COR-L47 (cell line): Measurements from ENCODE around the gene FSTL4.

Experiments
- DNase-seq: peaks from one replicate; lab custom pipeline; 2025; lab: John Stamatoyannopoulos, UW

Gene FSTL4

DNA sequence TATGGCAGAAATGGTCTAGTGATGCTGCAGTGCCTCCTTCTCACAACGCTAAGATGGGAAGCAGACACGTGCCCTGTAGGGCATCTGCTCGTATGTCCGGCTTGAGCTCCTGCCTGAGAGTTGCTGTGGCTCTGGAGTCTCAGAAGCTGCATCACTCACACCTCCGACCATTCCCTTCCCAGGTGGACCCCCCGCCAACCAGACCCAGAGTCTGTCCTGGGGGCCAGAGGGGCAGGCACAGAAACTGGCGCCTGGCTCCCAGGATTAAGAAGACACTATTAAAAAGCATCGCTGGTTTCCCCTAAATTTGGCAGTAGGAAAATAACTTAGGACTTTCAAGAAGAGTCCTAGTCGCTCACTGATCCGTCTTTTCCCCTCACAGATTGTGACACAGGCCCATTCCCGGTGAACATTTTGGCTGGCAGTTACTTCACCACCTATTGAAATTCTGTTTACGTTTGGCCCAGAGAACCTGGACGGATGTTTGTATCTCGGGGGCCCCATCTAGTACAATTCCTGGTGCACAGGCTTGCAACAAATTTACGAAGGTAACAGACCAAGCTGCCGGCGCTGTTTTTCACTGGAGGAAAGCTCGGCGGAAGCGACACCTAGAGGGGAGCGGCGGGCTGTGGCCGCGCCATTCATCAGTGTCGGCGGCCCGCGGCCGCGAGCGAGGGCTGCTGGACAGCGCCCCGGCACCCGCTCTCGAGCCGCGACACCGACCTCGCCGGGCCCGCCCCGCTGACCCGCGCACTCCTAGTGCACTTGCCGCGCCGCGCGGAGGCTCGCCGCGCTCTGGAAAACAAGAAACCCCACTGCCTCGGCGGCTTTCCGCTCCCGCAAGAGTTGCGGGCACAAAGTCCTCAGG, 1.6 kb downstream of the FSTL4 start:
- peak; percentile 71 for DNase-seq

DNA sequence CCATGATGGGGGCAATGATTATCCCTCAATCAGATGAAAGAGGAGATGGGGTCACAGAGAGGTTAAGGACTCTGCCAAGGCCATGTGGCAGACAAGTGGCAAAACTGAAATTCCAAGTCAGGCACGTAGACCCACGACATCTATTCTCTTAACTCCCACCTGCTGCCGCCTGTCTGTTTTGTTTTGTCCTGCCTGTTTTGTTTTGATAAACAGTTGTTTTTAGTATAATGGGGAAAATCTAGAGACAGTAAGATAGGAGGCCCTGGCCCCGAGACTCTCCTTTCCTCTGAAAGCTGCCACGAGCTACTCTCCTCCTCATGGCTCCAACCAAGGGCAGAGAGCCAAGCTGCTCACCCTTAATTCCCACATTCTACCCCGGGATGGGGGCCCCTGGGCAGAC, 4.9 kb downstream of the FSTL4 start:
- DNase-seq = no peak

DNA sequence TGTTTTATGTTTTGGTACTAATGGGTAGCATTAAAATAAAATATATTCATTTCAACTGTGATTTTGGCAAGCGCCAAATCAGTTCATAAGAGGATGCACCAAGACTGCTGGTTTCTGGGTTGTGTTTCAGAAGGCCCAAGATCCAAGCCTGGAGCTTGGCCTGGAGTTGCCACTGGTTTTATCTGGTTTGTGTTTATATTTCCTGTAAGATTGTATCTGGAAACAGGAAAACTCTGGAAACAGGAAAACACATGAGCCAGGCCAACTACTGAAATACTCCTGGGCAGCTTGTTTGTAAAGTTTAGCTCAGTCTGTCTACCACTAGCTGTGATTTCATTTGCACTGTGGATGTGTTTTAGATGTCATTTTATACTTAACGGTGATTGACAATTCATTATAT, 5.5 kb downstream of the FSTL4 start:
- DNase-seq = no peak

DNA sequence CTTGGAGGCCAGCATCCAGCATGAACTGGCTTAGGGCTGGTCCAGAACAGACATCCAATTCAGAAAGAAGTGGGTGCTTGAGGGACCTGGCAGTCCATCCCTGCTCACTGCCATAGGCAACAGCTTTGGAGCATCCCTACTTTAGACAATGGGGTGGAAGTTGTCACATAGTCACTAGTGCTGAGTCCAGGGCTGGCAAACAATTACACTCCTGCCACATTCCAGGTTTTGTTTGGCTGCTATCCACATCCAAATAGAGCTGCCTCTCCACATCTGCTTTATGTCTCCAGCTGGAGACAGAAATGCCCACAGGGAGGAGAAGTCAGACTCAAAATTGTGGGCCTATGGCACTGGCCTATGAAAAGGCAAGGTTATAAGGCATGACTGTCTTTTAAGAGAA, 7.0 kb downstream of the FSTL4 start:
- peak; percentile 18 for DNase-seq

DNA sequence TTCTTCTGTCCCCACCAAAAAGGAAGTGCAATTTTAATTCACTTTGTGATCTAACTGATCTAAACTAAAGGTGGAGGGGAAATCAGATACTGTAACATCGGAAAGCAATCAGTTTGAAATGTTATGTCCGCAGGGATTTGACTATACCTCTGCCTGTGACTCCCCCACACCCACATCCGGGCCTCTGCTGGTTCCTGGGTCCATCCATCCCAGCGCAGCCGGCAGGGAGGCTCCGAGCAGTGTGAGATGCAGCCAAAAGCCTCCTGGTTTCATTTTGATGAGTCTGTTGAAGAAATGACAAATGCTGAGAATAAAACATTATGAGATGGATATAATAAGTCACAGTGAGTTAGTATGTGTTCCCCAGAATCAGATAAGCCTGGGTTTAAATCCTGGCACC, 8.6 kb downstream of the FSTL4 start:
- DNase-seq = no peak

DNA sequence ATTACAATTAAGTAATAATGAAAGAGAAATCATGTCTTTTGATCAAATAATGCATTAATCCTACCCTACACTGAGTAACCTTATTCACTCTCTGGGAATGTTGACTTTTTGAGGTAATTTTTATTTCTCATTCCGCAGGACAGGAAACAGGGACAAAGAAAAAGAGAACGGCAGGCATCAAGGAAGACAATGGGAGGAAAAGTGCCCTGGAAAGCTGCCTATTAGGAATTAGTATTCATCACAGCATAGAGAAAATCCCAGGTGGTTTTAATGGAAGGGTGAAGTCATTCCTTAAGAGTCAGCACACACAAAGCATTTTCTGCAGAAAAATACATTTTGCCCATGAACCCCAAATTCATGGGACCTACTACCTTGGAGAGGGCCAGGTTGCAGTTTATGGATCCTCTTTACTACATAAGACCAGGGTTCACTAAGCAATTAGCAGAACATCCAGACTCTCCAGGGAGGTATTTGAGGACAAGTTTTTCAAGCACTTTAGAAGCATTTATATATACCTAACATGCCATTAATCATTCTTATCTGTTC, 9.4 kb downstream of the FSTL4 start:
- peak; percentile 14 for DNase-seq

DNA sequence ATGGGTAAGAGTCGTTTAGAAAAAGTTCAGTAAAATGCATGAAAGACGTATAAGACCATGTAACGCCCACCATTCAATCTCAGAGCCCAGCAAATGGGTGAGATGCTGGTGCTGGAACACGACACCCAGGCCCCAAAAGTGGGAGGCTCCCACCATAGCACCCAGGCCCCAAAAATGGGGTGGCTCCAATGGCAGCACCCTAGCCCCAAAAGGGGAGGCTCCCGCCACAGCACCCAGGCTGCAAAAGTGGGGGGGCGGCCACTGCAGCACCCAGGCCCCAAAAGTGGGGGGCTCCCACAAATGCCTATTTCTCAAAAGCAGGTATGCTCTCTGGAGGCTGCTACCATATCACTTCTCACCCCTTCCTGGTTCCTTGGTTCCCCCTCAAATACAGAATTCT, 12.7 kb downstream of the FSTL4 start:
- DNase-seq = no peak

DNA sequence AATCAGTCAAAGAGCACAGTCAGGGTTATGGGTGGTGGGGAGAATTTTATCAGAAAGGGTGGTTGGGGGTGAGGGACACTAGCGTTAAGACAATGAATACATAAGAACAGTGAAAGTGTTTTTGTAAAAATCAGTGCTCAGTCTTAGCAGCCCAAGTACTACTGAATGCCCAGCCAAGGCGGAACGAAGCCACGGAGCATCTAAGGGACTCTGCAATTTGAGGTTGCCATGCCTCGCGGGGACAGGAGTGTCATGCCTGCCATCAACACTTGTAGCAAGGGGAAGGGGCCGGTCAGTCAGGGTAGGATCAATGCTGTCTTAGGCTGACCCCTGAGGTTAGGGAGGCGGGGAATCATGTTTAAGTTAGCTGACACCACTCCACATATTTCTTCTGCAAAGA, 13.3 kb downstream of the FSTL4 start:
- DNase-seq = no peak

DNA sequence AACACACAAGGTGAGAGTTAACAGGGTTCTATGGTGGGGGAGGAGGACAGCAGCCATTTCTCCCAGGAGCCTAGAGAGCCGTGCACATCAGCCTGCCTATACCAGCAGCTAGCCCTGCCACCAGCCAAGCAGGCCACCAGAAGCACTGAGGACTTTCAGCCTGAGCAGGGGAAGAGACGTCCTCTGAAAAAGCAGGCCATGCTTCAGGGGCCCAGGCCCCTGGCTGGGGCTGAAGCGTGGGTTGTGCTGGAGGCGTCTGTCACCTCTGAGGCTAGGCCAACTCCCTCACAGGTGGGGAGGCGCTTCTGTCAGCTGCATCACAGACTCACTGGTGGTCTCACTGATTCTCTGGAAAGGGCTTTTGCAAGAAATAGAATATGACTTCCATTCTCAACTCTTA, 16.3 kb downstream of the FSTL4 start:
- no peak for DNase-seq

DNA sequence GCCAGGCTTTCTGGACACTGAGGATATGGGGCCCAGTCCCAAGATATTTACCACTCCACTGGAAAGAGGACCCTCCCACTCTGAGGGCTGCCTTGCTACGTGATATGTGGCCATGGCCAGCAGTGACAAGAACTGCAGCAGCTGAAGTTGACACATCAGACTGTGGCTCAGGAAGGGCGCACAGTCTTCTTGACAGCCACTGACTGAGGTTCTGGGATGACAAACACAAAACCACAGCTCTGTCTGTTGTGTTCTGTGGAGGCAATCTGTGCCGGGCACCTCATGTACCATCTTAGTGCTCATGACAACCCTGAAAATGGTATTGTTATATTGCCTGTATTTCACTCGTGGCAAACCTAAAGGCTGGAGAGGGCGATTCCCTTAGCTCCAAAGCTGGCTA, 16.9 kb downstream of the FSTL4 start:
- DNase-seq = no peak

DNA sequence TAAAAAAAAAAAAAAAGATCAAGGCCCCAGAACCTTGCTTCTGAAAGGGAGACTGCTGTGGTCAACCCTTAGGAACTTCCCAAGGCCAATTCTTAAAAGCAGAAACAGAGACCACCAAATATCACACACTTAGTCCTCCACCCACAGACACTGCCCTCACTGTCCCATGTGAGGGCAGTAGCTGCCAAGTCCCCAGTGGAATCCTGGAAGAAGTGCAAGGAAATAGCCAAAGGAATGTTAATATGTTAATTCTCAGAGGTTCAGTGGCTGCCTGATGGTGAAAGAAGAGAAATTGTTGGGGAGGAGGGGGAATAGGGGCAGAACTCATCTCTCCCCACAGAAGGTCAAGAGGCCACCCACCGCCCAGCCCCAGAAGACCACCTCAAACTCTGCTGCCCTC, 23.1 kb downstream of the FSTL4 start:
- no peak for DNase-seq

DNA sequence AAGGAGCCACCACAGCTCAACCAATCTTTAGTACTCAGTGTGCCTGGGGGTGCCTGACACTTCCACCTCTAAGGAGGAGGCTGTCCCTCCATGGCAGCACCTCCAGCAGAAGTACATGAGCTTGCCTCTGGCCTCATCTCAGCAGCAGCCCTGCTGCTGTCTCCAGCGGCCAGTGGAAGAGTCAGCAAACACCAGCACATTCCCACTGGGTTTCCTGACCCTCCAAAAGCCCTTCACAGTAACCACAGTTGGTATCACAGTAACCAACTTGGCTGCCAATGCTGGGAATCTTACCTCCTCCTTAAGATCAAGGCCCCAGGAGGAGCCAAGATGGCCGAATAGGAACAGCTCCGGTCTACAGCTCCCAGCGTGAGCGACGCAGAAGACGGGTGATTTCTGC, 29.4 kb downstream of the FSTL4 start:
- DNase-seq = no peak

DNA sequence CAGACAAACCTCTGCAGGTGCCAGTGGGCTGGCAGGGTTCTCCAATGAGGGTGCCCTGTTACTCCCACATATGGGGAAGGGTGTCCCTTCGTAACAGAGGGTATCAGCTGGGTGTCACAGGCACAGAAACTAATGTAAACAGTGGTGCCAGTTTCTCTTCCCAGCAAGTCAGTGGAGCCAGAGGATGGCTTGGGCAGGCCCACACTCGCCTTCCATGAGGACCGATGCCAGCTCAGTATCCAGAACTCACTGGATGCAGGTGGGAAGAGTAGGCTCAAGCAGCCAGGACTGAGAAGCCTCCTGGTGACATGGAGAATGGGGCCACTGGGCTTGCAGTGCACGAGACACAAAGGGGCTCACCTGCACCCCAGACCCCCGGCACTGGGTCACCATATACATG, 30.4 kb downstream of the FSTL4 start:
- DNase-seq = peak; percentile 34

DNA sequence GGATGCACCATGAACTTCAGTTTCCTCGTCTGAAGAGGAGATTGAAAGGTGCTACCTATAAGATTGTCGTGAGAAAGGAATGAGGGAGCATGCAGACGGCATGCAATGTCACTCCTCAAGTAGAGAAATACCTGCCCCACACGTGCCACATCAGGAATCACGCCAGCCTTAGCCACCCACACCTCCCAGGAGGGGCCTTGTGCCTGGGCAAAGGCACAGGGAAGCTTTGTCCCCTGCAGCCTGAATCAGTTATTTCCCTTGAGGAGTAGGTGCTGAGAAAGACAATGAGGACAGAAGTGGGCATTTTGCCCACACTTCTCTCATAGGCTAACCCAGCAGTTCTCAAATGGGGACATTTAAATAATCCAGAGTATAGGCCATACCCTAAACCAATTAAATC, 31.0 kb downstream of the FSTL4 start:
- DNase-seq = no peak

DNA sequence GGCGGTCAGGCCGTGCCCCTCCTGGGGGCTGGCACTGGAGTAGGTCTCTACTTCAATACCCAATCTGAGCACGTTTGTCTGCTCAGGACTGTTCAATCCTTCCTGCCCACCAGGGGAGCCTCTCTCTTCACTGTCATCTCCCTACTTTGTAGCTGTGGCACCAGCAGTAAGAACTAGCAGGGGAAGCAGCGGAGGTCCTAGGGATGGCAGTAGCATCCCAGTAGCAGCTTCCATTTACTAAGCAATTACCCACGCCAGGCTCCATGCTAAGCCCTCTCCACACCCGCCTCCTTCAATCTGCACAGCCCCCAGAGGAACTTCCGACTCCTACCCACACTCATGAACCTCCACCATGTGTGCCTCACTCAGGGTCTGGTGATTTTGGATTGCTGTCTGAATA, 31.7 kb downstream of the FSTL4 start:
- DNase-seq = no peak

DNA sequence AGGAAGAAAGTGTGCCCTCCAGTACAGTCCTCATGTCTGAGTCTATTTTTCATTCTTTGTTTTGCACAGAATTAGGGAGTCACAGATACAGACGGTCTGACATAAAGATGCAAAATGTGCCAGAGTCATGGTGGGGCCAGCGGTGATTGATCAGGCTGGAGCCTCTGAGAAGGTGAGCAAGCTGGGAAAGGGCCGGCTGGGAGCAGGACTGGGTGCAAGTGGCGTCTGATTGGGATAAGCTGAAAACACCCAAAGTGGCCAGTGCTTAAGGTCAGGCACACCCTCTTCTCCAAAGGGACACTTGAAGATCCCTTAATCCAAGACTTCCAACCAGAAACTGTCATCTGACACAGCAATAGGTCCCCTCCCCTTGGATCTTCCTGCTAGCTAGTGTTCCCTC, 32.6 kb downstream of the FSTL4 start:
- DNase-seq = no peak

DNA sequence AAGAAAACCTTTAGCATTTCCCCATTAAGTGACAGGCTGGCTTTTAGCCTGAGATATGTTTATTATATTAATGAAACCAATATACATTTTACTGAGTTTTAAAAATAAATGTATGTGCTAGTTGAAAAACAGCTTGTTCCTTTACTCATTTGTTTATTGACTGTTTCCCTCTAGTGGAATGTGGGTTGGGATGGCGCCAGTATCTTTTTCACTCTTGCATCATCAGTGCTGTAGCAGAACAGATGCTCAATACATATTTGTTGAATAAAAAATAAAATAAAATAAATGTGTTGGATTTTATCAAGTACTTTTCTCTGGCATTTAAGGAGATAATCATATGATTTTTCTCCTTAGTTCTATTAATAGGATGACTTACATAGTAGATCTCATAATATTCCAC, 43.0 kb downstream of the FSTL4 start:
- DNase-seq = no peak

DNA sequence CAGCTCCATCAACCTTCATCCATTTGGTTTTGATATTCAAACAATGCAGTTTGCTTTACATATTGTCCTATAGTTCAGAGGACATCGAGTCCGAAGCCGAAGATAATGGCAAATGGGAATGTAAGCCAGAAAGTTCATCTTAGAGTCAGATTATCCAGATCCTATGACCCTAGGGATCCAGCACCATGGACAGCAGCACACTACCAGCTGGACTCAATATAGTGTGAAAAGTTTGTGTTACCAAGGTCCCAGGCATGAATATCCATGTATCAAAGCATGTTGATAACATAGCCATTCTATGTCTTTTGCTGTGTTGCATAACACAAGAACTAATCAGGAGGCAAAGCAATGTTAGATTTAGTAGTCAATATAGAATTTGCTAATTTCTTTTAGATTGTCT, 46.3 kb downstream of the FSTL4 start:
- DNase-seq = no peak

DNA sequence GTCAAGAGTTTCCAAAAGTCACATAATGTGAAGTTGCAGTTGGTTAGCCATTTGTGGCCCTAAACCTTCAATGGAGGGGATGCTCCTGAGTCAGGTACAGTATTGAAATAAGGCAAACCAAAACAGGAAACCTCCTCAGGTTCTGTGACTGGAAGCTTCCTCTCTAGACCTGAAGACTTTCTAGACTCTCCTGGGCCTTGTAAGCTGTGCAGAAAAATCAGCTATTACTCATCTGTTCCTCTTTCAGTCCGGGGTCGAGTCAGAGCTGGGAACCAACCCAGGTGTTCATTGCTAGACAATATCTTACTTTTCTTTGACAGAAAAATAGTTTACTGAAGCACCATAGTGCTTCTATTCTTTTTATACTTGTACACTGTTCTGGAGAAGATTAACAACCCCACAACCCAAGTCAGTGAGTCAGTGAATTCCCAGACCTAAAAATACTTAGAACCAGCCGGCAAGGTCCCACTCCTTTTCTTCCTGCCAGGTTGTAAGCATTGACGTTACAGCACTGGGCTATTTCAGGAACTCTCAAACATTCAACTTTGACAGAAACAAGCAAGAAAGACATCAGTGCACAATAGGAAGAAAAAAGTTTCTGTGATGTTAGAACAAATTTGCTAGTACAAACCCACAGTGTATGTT, 47.3 kb downstream of the FSTL4 start:
- DNase-seq = no peak

DNA sequence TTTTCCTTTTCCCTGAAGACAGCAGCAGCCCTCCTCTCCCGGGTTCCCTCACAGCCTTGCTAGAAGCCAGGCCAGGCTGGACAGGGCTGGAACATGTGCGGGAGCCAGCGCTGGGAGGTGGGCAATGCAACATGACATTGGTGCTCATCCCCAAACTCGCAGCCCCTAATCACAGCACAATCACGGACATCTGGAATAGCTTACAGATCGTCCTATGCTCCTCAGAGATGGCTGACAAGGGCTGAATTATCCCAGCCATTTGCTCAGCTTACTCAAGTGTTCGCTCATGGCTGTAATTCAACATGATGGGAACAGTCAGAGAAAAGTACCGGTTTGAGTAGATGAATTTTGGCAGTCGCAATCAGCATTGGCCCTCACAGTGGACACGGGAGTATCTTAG, 49.8 kb downstream of the FSTL4 start:
- no peak for DNase-seq

DNA sequence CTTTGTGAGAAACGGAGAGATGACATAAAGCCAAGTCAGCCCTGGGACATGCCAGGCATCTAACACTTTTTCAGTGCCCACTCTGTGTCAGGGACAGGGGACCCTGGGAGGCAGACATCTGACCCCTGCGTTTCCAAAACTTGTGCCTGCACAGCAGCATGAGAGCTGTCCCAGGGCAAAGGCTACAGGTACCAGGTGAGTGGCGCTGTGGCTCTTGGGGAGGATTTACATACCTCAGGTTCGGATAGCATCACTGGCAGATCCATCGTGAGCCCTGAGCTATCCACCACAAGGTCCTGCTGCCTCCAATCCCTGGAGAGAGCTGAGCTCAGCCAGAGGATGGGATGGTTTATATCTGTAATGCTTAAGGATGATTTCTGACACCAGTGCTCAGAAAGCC, 52.4 kb downstream of the FSTL4 start:
- DNase-seq = no peak

DNA sequence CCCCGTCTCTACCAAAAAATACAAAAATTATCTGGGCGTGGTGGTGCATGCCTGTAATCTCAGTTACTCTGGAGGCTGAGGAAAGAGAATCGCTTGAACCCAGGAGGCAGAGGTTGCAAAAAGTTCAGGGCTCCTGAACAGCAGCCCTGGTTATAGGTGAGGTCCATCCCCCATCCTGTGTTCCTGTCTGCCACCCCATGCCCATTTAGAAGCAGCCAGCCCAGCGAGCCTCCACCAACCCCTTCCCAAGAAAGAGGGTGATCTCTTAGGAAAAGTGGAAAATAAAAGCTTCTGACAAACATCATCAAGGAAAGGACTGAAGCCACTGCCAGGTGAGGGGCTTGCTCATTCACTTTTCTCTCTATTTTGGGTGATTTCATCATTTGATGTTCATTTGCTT, 55.8 kb downstream of the FSTL4 start:
- no peak for DNase-seq

DNA sequence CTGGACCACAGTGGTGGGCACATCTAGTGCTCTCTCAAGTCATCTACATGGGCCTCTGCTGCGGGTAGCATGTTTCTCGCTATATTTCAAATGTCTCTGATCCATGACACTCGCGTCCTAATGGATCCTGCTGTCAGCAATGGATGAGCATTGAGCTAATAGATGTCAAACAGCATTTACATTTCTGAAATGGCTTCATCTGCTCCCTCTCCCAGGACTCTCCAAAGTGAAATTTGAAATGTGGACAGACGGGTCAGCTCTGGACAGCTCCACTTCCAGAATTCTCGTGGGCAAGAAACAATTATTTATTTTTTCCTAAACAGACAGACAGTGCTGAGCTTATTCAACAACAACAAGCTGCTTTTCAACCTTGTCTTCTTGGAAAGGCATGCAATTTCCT, 58.1 kb downstream of the FSTL4 start:
- no peak for DNase-seq
